Tibial nerve (tissue), 3 donors: Measurements from ENCODE around the gene DUSP14.

Source experiments
- POLR2A ChIP-seq, 2 donors: fragments of 450-650 bp; IDR thresholded peaks; one replicate each; pipeline ENCODE4 v1.6.1; 2017; ENCODE audit warnings: antibody characterized with exemption in 2 of 2, mild to moderate bottlenecking in 2 of 2, moderate library complexity in 2 of 2
- TF ChIP-seq, protein P1 (sequence below), 5 experiments: fragments of 200-600 bp in 3 of 5; fragments of 450-650 bp in 2 of 5; sonication (generic) in 3 of 5; IDR thresholded peaks; one replicate each; pipeline ENCODE4 v1.5.1; 2016 to 2019; ENCODE audit warnings: antibody characterized with exemption in 5 of 5, mild to moderate bottlenecking in 3 of 5, moderate library complexity in 2 of 5

DNA sequence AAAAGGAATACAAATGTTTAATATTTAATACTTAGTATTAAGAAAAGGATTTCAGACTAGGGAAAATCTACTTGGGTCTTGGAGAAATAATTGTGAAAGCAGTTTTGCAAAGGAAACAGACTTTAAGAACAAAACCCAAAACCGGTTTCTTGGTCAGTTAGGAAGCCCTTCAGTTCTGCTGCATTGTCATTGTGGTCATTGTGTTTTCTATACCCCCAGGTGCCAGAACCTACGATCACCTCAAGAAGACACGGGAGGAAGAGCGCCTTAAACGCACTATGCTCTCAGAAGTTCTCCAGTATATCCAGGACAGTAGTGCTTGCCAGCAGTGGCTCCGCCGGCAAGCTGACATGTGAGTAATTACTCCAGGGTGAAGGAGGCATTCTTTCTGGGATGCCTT, 19.5 kb upstream of the DUSP14 start:
- no peak for TF ChIP-seq POLR2A (IDR thresholded peaks at IDR 0.05)
- TF ChIP-seq, protein P1, sequence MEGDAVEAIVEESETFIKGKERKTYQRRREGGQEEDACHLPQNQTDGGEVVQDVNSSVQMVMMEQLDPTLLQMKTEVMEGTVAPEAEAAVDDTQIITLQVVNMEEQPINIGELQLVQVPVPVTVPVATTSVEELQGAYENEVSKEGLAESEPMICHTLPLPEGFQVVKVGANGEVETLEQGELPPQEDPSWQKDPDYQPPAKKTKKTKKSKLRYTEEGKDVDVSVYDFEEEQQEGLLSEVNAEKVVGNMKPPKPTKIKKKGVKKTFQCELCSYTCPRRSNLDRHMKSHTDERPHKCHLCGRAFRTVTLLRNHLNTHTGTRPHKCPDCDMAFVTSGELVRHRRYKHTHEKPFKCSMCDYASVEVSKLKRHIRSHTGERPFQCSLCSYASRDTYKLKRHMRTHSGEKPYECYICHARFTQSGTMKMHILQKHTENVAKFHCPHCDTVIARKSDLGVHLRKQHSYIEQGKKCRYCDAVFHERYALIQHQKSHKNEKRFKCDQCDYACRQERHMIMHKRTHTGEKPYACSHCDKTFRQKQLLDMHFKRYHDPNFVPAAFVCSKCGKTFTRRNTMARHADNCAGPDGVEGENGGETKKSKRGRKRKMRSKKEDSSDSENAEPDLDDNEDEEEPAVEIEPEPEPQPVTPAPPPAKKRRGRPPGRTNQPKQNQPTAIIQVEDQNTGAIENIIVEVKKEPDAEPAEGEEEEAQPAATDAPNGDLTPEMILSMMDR (IDR thresholded peaks at IDR 0.05) = no peak
